NT2/D1 (cell line): ENCODE measurements around the gene MLEC.

Source experiments
- DNase-seq: peaks from one replicate; pipeline ENCODE4 v3.0.0-alpha.2; 2011; ENCODE audit warnings: low read depth, low spot score
- H3K27me3 ChIP-seq: 2 replicates; pipeline ENCODE4 v1.6.0; 2011; ENCODE audit warnings: mild to moderate bottlenecking; ENCODE audit not compliant: insufficient read length, insufficient read depth
- H3K36me3 ChIP-seq: 2 replicates; pipeline ENCODE4 v1.6.1; 2011; ENCODE audit warnings: mild to moderate bottlenecking, low read length, mixed read lengths; ENCODE audit not compliant: insufficient read depth, insufficient read length
- H3K4me1 ChIP-seq: 2 replicates; pipeline ENCODE4 v1.5.1; 2011; ENCODE audit not compliant: insufficient read depth, insufficient read length
- H3K4me3 ChIP-seq: 2 replicates; pipeline ENCODE4 v1.5.1; 2011; ENCODE audit warnings: low read depth; ENCODE audit not compliant: insufficient read length
- H3K9ac ChIP-seq: 2 replicates; pipeline ENCODE4 v1.6.0; 2011; ENCODE audit warnings: low read depth; ENCODE audit not compliant: insufficient read length
- H3K9me3 ChIP-seq: 2 replicates; pipeline ENCODE4 v1.5.1; 2011; ENCODE audit warnings: mild to moderate bottlenecking, low read length; ENCODE audit not compliant: insufficient read depth
- SUZ12 ChIP-seq: IDR thresholded peaks from 2 replicates; pipeline ENCODE4 v1.6.1; 2011; ENCODE audit not compliant: insufficient read length, insufficient read depth; ENCODE audit errors: extremely low read depth
- YY1 ChIP-seq: IDR thresholded peaks from 2 replicates; pipeline ENCODE4 v1.6.1; 2011; ENCODE audit not compliant: insufficient read length, insufficient read depth
- ZNF274 ChIP-seq: IDR thresholded peaks from 2 replicates; pipeline ENCODE4 v1.6.1; 2011; ENCODE audit warnings: mild to moderate bottlenecking, low read depth, low read length

MLEC gene

GRCh38 chr12:120686690-120687577, at the start of gene MLEC:
Gene MLEC, plus strand, starts transcription at chr12:120687149. Its CDS starts 148 bp downstream, at chr12:120687297.
- TF ChIP-seq ZNF274 (no peak), YY1 (no peak), SUZ12 (no peak)
- no peaks in the 10 kb centered on the region for H3K27me3 ChIP-seq
- peak within 1 kb of the TSS; percentile 95 for H3K9ac ChIP-seq

GRCh38 chr12:120639771-120640721, 46.9 kb upstream of the MLEC start, which contains the start of gene CABP1:
Gene CABP1, plus strand, starts transcription at chr12:120640626. Its CDS starts 60 bp downstream, at chr12:120640686.
- H3K4me1 ChIP-seq = peaks cover 5% of the 10 kb centered on the region
- no peaks in the 10 kb centered on the region for H3K9me3 ChIP-seq
- no peak for DNase-seq
- peaks cover 29% of the 10 kb centered on the region for H3K27me3 ChIP-seq
- no peaks in the 10 kb centered on the region for H3K36me3 ChIP-seq
- TF ChIP-seq YY1 = no peak
- TF ChIP-seq SUZ12 = no peak
- no peak for TF ChIP-seq ZNF274
- H3K9ac ChIP-seq = peak within 1 kb of the TSS; percentile 76
- H3K4me3 ChIP-seq = peak within 1 kb of the TSS; percentile 64

More at GRCh38 chr12:120686690-120687577, at the start of gene MLEC:
- Histone ChIP-seq H3K4me1 (peaks cover 14% of the 10 kb centered on the region), H3K36me3 (peaks cover 4% of the 10 kb centered on the region), H3K9me3 (no peaks in the 10 kb centered on the region), H3K4me3 (peak within 1 kb of the TSS; percentile 92)
- DNase-seq = peak; percentile 95

- H3K27me3 ChIP-seq = peaks cover 29% of the 10 kb centered on the region
- peak overlapping the region; percentile 64 for H3K4me3 ChIP-seq
- peak overlapping the region; percentile 70 for H3K9ac ChIP-seq
- DNase-seq = peak; percentile 79
- no peaks in the 10 kb centered on the region for H3K36me3 ChIP-seq
- peaks cover 5% of the 10 kb centered on the region for H3K4me1 ChIP-seq
- H3K9me3 ChIP-seq = no peaks in the 10 kb centered on the region
- TF ChIP-seq SUZ12 (no peak), ZNF274 (no peak), YY1 (no peak)
These were observed 45.8 kb upstream of the MLEC start for GRCh38 chr12:120640861-120641833.

GRCh38 chr12:120642121-120642520, 44.8 kb upstream of the MLEC start:
- peaks cover 29% of the 10 kb centered on the region for H3K27me3 ChIP-seq
- no peaks in the 10 kb centered on the region for H3K36me3 ChIP-seq
- TF ChIP-seq SUZ12 = no peak
- TF ChIP-seq ZNF274 = no peak
- no peak for TF ChIP-seq YY1
- no peak for DNase-seq
- H3K9ac ChIP-seq = peak overlapping the region; percentile 70
- no peaks in the 10 kb centered on the region for H3K9me3 ChIP-seq
- H3K4me3 ChIP-seq = no peak overlapping the region
- H3K4me1 ChIP-seq = peaks cover 5% of the 10 kb centered on the region

- Histone ChIP-seq H3K4me1 (peaks cover 5% of the 10 kb centered on the region), H3K27me3 (peaks cover 29% of the 10 kb centered on the region), H3K36me3 (no peaks in the 10 kb centered on the region), H3K4me3 (no peak overlapping the region), H3K9me3 (no peaks in the 10 kb centered on the region), H3K9ac (peak overlapping the region; percentile 38)
- no peak for TF ChIP-seq ZNF274
- TF ChIP-seq SUZ12 = no peak
- no peak for TF ChIP-seq YY1
- no peak for DNase-seq
These were observed 44.1 kb upstream of the MLEC start for GRCh38 chr12:120642826-120643225.

GRCh38 chr12:120643574-120643973, 43.4 kb upstream of the MLEC start:
- Histone ChIP-seq H3K4me3 (no peak overlapping the region), H3K27me3 (peaks cover 29% of the 10 kb centered on the region), H3K4me1 (peaks cover 5% of the 10 kb centered on the region), H3K9me3 (no peaks in the 10 kb centered on the region), H3K9ac (no peak overlapping the region), H3K36me3 (no peaks in the 10 kb centered on the region)
- TF ChIP-seq YY1 (no peak), ZNF274 (no peak)
- DNase-seq = no peak
